ENCODE data around the gene SWT1.
A peak's percentile ranks its signal among the peaks of the same experiment; 100 is the strongest.

SWT1 gene

DNA sequence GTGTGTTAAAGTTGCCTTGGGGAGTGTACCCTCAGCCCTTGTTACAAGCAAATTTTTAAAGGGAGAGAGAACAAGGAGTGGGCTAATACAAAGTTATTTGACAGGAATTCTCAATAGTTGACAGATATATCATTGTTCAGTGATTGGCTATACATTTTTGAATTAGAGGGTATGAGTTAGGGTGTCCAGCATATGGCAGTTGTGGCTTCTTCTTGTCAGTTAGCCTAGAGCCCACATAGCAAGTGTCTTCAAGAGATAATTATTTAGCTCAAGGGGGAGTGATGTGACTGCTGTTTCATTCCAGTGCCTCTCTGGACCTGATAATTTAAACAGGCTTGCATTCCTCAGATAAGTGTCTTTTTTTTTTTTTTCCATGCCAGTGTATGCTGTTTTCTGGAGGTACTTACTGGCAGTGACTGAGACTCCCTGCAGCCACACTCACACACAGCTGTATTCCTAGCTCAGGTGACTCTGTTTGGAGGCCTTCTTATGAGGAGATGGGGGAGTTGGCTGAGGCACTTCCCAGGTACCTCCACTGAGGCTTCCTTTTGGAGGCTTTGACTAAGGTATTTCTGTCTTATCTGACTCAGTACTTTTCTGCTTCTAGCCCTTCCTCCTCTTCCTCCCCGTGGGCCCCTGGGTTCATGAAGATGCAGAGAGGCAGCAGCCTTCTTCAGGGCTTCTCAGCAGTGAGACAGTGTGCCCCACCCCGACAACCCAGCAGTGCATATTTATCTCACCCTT is 127.7 kb downstream of the SWT1 start:
- no peak overlapping the region for H3K4me3 ChIP-seq (ENCODE audit: low read depth, low read length)

DNA sequence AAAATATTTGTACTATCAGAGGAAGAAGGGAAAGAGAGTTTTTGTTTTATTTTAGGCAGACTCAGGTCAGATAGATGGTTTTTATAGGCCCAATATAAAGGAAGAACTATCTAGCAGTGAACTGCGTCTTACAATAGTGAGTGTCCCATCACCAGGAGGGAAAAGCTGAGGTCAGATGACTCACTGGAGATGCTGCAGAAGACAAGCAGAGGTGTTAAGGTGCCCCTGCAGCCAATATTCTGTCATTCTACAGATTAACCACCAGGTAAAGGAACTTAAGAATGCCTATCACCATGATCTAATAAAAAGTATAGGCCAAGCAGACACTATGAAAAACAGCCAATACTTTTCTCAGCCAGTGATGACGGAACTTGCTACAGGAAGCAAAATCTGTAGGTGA is 130.5 kb downstream of the SWT1 start:
- H3K4me3 ChIP-seq (ENCODE audit: low read depth, low read length): no peak overlapping the region

DNA sequence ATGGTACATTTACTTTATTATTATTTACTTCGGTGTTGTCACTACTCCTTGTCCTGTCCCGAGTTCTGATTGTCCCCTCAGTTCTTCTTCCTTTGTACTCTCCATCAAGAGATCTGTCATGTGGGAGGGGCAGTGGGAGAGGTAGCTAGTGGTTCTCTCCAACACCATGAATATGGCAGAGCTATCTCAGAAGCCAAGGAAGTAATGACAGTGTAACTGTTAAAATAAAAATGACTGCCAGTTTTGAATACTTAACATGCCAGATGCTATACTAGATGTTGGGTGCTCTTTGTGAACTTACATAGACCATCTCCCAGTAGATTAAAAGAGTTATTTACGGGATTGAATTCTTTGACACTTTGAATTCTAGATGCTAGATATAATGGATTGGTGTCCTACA is 131.5 kb downstream of the SWT1 start:
- H3K4me3 ChIP-seq (ENCODE audit: low read depth, low read length): no peak overlapping the region

DNA sequence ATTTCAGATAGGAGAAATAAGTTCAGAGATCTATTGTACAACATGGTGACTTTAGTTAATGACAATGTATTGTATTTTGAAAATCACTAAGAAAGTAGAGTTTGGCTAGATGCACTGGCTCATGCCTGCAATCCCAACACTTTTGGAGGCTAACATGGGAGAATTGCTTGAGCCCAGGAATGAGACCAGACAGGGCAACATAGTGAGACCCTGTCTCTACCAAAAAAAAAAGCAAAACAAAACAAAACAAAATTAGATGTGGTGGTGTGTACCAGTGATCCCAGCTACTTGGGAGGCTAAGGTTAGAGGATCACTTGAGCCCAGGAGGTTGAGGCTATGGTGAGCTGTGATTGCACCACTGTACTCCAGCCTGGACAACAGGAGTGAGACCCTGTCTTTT is 132.9 kb downstream of the SWT1 start:
- no peak overlapping the region for H3K4me3 ChIP-seq (ENCODE audit: low read depth, low read length)

DNA sequence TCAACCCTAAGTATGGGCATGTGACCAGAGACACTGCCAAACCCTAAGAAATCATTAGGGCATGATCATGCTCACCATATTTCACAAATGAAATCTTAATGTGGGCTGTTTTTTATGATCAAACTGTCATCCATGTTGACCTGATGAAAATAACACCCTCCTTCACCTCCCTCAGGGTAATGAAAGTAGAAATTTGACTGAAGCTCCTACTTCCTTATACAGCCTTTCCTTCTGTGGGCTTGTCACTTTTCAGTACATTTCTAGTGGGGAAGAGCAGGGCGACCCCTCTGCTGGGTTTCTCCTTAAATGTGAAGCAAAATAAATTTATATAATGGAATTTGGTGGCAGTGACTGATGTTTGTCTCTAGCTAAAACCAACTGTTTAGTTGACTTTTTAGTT is 134.2 kb downstream of the SWT1 start:
- no peak overlapping the region for H3K4me3 ChIP-seq (ENCODE audit: low read depth, low read length)

DNA sequence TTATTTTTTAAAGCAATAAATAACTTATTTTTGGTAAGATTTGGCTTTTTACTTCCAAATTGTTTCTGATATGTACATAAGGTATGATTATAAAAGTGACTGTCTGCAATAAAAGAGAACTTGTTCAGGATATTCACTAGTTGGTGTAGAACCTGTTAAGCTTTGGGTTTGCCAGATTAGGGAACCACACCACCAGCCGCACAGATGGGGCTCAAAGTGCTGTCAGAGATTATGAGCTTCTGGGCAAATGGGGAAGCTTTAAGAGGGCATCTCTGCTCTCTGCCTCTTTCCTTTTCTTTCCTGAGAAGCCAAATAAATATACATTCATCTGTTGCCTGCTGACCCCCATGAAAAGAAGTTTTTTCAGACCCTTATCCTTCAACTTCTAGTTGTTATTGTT is 134.7 kb downstream of the SWT1 start:
- no peak overlapping the region for H3K4me3 ChIP-seq (ENCODE audit: low read depth, low read length)

DNA sequence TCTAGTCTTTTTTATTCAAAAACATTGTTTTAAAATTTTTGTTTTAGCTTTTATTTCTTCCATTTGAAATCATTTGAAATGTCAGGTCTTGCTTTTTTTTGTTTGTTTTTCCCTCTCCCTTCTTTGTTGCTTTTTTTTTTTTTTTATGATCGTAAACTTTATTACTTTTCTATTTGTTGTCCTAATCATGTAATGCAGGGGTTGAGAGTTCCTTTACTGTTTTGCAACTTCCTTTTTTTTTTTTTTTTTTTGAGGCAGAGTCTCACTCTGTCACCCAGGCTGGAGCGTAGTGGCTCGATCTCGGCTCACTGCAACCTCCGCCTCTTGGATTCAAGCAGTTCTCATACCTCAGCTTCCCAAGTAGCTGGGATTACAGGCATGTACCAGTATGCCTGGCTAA is 135.3 kb downstream of the SWT1 start:
- H3K4me3 ChIP-seq (ENCODE audit: low read depth, low read length): no peak overlapping the region

DNA sequence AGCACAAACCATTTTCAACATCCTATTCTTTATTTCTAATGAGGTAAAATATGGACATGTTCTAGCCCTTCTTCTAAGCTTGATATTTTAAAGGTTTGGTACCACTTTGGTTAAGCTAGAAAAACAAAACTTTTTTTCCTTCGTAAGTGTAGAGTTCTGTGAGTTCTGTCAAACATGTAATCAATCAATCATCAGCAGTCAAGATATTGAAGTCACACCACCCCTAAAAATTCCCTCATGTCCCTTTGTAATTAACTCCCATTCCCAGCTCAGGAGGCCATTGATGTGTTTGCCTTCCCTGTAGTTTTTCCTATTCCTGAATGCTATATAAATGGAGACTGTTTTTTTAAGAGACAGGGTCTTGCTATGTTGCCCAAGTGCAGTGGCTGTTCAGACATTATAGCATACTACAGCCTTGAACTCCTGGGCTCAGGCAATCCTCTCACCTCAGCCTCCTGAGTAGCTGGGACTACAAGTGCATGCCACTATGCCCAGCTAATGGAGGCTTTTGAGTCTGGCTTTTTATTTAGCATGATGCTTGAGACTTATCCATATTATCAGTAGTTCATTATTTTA is 137.1 kb downstream of the SWT1 start:
- H3K4me3 ChIP-seq (ENCODE audit: low read depth, low read length): no peak overlapping the region

DNA sequence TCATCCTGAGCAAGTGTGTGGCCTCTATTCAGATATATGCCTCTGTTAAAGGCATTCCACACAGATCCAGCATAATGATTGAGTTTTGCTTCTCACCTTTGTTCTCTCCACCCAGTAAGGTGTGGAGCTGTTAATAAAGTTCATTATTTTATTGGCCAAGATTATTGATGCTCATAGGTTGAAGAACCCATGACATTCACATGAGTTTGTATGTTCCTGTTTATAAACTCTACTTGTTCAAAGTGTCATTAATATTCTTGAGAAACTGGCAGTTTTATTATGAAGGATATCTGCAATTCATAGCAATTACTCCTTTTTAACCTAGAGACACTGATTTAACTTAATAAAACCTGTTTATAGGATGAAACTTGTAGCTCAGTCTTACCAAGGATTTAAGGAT is 138.1 kb downstream of the SWT1 start:
- H3K4me3 ChIP-seq (ENCODE audit: low read depth, low read length): no peak overlapping the region

DNA sequence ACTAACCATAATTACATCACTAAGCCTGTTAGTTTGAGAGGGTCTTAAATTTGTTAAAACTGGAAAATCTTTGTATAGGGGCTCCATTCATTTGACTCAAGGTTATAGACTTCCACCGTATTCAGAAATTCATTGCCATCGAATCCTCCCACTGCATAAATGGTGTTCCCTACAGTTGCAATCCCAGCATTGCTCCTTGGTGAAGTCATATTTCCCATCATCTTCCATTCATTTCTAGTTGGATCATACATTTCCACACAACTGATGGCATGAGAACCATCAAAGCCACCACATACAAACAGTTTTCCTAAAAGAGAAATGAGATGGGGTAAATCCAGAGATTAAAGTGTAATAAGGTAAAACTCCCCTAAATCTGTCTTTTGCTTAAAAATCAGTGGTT is 141.0 kb downstream of the SWT1 start:
- no peak overlapping the region for H3K4me3 ChIP-seq (ENCODE audit: low read depth, low read length)

DNA sequence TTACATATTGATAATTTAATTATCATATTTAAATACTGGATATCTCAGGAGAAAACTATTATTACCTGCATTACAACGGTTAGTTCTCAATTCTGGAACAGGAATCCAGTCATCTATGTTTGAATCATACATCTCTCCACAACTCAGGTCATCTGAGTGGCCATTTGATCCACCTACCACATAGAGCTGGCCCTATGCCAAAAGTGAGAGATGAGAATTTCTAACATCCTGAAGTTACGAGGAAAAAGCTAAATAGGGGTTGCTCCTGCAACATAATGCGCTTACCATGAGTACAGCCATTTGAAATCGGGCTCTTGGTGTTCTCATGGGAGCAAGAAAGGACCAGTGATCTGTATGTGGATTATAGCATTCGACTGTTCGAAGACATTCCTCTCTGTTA is 143.2 kb downstream of the SWT1 start:
- no peak overlapping the region for H3K4me3 ChIP-seq (ENCODE audit: low read depth, low read length)

DNA sequence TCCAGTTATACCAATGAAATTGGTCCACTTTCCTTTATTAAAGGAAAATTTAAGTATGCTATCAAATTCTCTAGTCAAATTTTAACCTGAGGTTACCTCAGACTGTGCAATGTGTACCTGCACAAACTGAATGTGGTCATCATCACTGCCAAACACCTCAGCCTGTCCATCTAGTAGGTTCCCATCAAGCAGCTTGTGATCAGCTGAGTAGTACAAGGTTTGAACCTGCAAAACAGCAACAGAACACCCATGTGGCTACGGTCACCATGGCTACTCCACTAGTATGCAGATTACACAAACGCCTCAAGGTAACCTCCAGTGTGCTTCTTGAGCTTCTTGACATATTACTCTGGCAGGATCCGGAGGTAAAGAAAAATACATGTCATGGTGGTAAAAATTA is 148.5 kb downstream of the SWT1 start:
- H3K4me3 ChIP-seq (ENCODE audit: low read depth, low read length): no peak overlapping the region

DNA sequence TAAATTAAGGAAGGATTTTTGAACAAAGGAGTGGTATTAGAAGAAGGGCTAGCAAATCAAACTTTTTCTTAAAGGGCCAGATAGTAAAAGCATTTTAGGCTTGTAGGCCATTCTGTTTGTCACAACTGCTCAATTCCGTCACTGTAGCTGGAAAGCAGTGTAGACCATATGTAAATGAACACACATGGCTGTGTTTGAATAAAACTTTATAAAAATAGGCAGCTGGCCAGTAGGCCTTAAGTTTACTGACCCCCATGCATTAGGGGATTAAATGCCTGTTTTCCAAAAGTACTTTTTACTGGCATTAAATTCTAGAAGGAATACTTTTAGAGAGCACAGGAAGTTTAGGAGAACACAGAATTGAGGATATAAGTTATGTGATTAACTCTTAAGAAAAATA is 151.2 kb downstream of the SWT1 start:
- no peak overlapping the region for H3K4me3 ChIP-seq (ENCODE audit: low read depth, low read length)

DNA sequence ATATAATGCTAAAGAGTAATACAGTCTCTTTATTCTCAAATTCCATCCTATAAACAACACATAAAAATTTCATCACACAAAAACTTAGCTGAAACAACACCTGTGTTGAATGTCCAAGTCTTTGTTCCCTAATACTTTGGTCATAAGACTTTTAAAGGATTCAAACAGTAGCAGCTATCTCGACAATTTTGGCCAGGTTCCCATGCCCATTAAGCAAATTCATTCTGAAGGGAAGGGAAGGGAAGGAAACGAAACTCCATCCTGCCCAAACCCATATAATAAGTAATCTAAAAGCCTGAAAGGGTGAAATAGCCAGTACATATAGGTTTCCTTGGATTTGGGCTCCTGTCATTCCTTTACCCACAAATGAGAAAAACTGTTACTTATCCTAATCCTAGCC is 152.6 kb downstream of the SWT1 start:
- H3K4me3 ChIP-seq (ENCODE audit: low read depth, low read length): no peak overlapping the region

DNA sequence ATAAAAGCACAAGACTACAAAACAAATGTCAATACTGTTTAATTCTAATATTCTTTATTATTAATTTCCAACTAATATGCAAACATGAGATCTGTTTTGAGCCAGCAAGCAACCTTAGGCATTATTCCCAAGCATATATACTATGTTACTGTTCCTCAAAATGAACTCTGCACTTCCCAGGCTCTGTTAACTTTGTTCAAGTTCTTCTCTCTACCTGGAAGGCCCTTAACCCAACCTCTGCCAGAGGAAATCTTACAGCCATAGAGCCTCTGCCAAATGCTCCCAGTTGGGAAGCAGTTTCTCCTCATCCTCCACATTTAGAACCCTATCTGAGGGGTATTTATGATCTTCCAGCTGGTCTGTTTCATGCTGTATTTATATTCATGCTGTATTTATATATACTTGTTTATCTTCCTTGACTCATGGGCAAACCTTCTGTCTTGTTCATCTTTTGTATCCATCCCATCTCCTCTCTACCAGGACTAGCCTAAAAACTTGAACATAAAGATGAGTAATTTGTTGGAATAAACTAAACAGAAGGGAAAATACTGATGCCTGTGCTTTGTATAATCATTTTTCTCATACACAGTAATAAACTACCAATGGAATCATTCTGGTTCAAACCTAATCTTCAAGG is 154.7 kb downstream of the SWT1 start:
- H3K4me3 ChIP-seq (ENCODE audit: low read depth, low read length): no peak overlapping the region

DNA sequence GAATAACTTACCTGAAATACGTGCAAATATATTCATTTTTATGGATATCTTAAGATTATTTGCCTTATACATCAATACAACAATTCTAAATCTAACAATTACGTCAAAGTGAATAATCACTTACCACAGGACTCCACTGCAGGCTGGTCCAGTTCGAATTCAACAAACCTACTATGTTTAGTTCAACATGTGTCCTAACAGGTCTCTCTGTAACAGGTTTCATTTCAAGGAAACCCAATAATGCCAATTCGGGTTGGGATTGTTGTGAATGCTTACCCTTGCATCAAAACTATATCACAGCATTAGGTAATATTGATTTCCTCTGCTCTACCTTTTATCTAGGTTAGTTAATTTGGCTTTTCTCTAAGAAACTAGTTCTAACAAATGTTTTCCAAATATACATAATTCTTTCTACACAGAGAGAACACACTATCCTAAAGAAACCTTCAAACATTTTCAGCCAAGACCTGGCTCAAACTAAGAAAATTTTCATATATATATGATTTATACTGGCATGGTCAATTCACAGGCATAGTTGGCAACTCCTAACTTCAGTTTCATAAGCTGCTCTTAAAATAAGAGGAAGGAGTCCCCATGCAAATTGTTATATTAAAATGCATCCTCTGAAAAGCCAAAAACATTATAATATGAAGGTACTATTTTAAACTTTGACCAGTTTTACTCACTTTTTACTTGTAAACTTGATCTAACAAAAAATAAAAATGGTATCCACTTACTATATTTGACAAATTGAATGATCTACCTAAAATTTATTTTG is 155.6 kb downstream of the SWT1 start:
- H3K4me3 ChIP-seq (ENCODE audit: low read depth, low read length): no peak overlapping the region

DNA sequence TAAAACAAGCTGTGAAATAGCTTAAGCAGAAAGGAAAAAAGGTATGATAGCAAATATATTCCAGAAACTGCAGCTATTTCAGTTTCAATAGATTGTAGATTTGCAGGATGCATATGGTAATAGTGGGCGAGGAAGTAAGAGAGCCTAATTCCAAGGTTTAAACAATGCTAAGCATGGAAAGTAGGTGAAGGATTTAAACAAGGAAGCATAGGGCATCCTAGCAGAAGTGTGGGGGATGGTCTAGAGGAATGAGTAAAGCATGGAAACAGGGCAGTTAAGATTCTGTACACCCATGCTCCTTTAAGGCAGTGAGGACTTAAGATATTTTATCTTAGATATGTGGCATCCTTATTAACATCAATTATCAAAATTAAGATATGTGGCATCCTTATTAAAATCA is 157.4 kb downstream of the SWT1 start:
- peak overlapping the region; percentile 31 for H3K4me3 ChIP-seq (ENCODE audit: low read depth, low read length)

DNA sequence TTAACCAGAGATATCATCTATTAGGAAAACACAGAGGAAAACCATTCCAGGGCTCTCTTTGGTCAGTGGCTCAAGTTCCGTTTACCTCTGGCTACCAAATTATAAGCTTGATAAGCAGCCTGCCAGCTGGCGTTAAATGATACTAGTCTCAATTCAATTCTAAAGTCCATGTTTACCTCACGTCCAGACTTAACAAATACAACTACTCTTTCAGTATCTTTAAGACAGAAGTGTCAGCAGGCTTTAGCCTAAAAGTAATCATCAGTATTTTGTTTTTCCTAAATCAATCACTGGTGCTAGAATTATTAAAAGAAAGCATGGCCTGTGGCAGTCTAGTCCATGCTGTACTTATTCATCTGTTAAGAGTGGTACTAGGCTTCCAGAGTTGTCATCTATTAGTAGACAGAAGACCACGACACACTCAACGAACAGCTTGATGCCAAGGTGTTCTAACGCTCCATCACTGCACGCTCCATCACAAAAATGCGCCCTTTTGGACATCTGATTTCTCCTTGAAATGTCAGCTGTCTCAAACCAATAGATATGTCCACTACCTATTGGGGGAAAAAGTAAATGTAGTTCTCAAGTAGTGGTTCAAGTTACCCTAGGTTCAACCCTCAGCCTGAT is 158.6 kb downstream of the SWT1 start:
- peak overlapping the region; percentile 85 for H3K4me3 ChIP-seq (ENCODE audit: low read depth, low read length)

DNA sequence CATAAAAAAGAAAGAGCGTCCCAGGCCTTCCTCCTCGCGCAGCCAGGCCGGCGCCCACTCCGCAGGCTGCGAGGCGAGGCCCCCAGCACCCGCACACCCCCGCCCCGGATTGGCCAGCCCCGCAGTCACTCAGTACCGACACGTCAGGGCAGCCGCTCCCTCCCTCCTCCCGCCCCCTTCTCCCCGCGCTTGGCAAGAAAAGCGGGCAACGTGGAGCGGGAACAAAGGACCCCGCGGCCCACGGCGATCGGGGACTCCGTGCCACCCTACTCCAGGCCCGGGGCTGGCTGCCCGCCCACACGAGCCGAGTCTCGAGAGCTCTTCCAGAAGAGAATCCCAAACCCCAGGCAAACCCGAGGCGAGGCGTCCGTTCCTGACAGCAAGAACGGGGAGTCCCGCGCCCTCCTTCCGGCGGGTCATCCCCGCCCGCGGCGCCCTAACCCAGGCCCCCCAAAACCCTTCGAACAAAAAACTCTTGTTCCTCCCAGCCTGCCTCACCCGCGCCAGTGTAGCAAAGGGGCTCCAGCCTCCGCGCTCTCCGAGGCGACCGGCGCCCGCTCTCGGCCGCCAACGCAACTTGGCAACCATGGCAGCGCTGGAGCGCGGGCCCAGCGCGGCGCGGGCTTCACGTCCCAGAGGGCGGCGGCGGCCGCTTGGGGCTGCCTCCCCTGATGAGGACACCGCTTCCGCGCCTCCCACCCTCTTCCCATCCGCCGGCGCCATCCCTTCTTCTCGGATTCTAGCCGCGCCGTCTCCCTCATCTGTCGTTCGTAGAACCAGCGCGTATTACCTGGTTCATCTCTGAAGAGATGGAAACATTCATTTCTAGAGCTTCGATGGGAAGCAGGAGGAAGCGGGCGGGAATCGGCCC is 159.4 kb downstream of the SWT1 start:
- peak overlapping the region; percentile 85 for H3K4me3 ChIP-seq (ENCODE audit: low read depth, low read length)

Measured in iPS-11a (cell line).